Neuron (in vitro differentiated cells): Measurements from ENCODE around the gene CDK10.

Experiments used
- H2AFZ ChIP-seq: one replicate; pipeline ENCODE4 v1.6.1; 2013; ENCODE audit warnings: low read depth, mild to moderate bottlenecking, inconsistent platforms, low read length, moderate library complexity
- H3K27me3 ChIP-seq: one replicate; pipeline ENCODE4 v1.6.1; 2013; ENCODE audit warnings: low read length; ENCODE audit not compliant: insufficient read depth
- H3K36me3 ChIP-seq: one replicate; pipeline ENCODE4 v1.6.1; 2013; ENCODE audit warnings: low read length; ENCODE audit not compliant: insufficient read depth
- H3K4me1 ChIP-seq: one replicate; pipeline ENCODE4 v1.6.1; 2013; ENCODE audit warnings: low read length; ENCODE audit not compliant: insufficient read depth
- H3K4me3 ChIP-seq: 2 replicates; pipeline ENCODE4 v1.5.1; 2013; ENCODE audit warnings: mild to moderate bottlenecking, low read length, moderate library complexity
- H3K9me3 ChIP-seq: one replicate; pipeline ENCODE4 v1.6.1; 2013; ENCODE audit warnings: low read length

Gene CDK10

GRCh38 chr16:89717688-89718505 is 31.4 kb downstream of the CDK10 start:
- Histone ChIP-seq H3K4me1 (peaks cover 16% of the 10 kb centered on the region), H3K36me3 (peaks cover 9% of the 10 kb centered on the region), H3K4me3 (no peak overlapping the region), H2AFZ (no peak overlapping the region), H3K27me3 (no peaks in the 10 kb centered on the region), H3K9me3 (no peaks in the 10 kb centered on the region)

- H3K4me1 ChIP-seq, result peaks cover 19% of the 10 kb centered on the region
- H3K4me3 ChIP-seq, result peak overlapping the region; percentile 75
- H3K36me3 ChIP-seq, result peaks cover 22% of the 10 kb centered on the region
- peak overlapping the region; percentile 75 for H2AFZ ChIP-seq
- no peaks in the 10 kb centered on the region for H3K9me3 ChIP-seq
- no peaks in the 10 kb centered on the region for H3K27me3 ChIP-seq
Observed at GRCh38 chr16:89720551-89720812, 34.0 kb downstream of the CDK10 start.

GRCh38 chr16:89720813-89721545 is 34.5 kb downstream of the CDK10 start, which contains the start of the genes VPS9D1 and ZNF276:
Gene VPS9D1 (minus strand): TSS chr16:89720898. CDS start chr16:89720861, 37 bp downstream.
Gene ZNF276 (plus strand): TSS chr16:89721537. CDS start chr16:89721641, 104 bp downstream.
- Histone ChIP-seq H3K36me3 (peaks cover 18% of the 10 kb centered on the region), H3K27me3 (no peaks in the 10 kb centered on the region), H3K9me3 (no peaks in the 10 kb centered on the region), H3K4me3 (peak within 1 kb of the TSS; percentile 75), H3K4me1 (peaks cover 19% of the 10 kb centered on the region), H2AFZ (peak within 1 kb of the TSS; percentile 75)

- H3K27me3 ChIP-seq, result no peaks in the 10 kb centered on the region
- H3K36me3 ChIP-seq, result peaks cover 19% of the 10 kb centered on the region
Observed at GRCh38 chr16:89721546-89722391, 35.3 kb downstream of the CDK10 start.

GRCh38 chr16:89722392-89723278 is 36.1 kb downstream of the CDK10 start:
- H3K4me3 ChIP-seq, result peak overlapping the region; percentile 75
- H3K36me3 ChIP-seq, result peaks cover 22% of the 10 kb centered on the region
- H2AFZ ChIP-seq, result no peak overlapping the region
- H3K4me1 ChIP-seq, result peaks cover 27% of the 10 kb centered on the region
- no peaks in the 10 kb centered on the region for H3K9me3 ChIP-seq
- H3K27me3 ChIP-seq, result no peaks in the 10 kb centered on the region

More at GRCh38 chr16:89721546-89722391, 35.3 kb downstream of the CDK10 start:
- Histone ChIP-seq H3K4me3 (peak overlapping the region; percentile 75), H2AFZ (peak overlapping the region; percentile 73), H3K4me1 (peaks cover 19% of the 10 kb centered on the region), H3K9me3 (no peaks in the 10 kb centered on the region)

GRCh38 chr16:89723279-89724250 is 37.1 kb downstream of the CDK10 start:
- Histone ChIP-seq H3K4me3 (no peak overlapping the region), H3K36me3 (peaks cover 26% of the 10 kb centered on the region)

GRCh38 chr16:89727406-89728120 is 41.1 kb downstream of the CDK10 start:
- no peak overlapping the region for H3K4me3 ChIP-seq
- H3K27me3 ChIP-seq, result no peaks in the 10 kb centered on the region
- H3K4me1 ChIP-seq, result peaks cover 34% of the 10 kb centered on the region
- peaks cover 53% of the 10 kb centered on the region for H3K36me3 ChIP-seq
- H2AFZ ChIP-seq, result no peak overlapping the region
- no peaks in the 10 kb centered on the region for H3K9me3 ChIP-seq

More at GRCh38 chr16:89723279-89724250, 37.1 kb downstream of the CDK10 start:
- H3K27me3 ChIP-seq, result no peaks in the 10 kb centered on the region
- H3K4me1 ChIP-seq, result peaks cover 30% of the 10 kb centered on the region
- no peak overlapping the region for H2AFZ ChIP-seq
- H3K9me3 ChIP-seq, result no peaks in the 10 kb centered on the region

GRCh38 chr16:89729293-89729692 is 42.8 kb downstream of the CDK10 start:
- no peak overlapping the region for H3K4me3 ChIP-seq
- H3K4me1 ChIP-seq, result peaks cover 28% of the 10 kb centered on the region
- no peaks in the 10 kb centered on the region for H3K9me3 ChIP-seq
- H3K27me3 ChIP-seq, result no peaks in the 10 kb centered on the region
- peaks cover 59% of the 10 kb centered on the region for H3K36me3 ChIP-seq
- no peak overlapping the region for H2AFZ ChIP-seq

GRCh38 chr16:89729863-89730593 is 43.5 kb downstream of the CDK10 start:
- Histone ChIP-seq H3K4me3 (no peak overlapping the region), H3K27me3 (no peaks in the 10 kb centered on the region), H2AFZ (no peak overlapping the region), H3K36me3 (peaks cover 60% of the 10 kb centered on the region), H3K4me1 (peaks cover 28% of the 10 kb centered on the region), H3K9me3 (no peaks in the 10 kb centered on the region)

GRCh38 chr16:89730610-89731234 is 44.2 kb downstream of the CDK10 start:
- Histone ChIP-seq H3K27me3 (no peaks in the 10 kb centered on the region), H3K4me3 (no peak overlapping the region), H3K9me3 (no peaks in the 10 kb centered on the region), H3K4me1 (peaks cover 28% of the 10 kb centered on the region), H3K36me3 (peaks cover 66% of the 10 kb centered on the region), H2AFZ (no peak overlapping the region)
